GM21360 (cell line): Measurements from ENCODE around the gene KRTAP9-4.
"Not testable (repeated sequence)": the region's sequence is repeated elsewhere in the genome, so short reads cannot be mapped to it uniquely, and the experiment has no call there.

Experiments used
- ATAC-seq: cut with Tn5 transposase; IDR thresholded peaks from one replicate; pipeline ENCODE4 v1.9.1; 2021; ENCODE audit warnings: mild to moderate bottlenecking, moderate library complexity; ENCODE audit not compliant: unreplicated experiment

KRTAP9-4 gene

GRCh38 chr17:41264599-41264998 lies 15.1 kb downstream of the KRTAP9-4 start:
- ATAC-seq: no peak

GRCh38 chr17:41265078-41265477 lies 15.6 kb downstream of the KRTAP9-4 start, which contains the start of gene KRTAP9-6:
TSS of gene KRTAP9-6 (plus strand) at chr17:41265378. CDS start at chr17:41265378, 0 bp downstream.
- no peak for ATAC-seq

- ATAC-seq: no peak
Observed at GRCh38 chr17:41267711-41268110, 18.2 kb downstream of the KRTAP9-4 start.

- ATAC-seq: not testable (repeated sequence)
Observed at GRCh38 chr17:41271323-41271722, 21.8 kb downstream of the KRTAP9-4 start.

GRCh38 chr17:41271858-41272257 lies 22.4 kb downstream of the KRTAP9-4 start:
- ATAC-seq: no peak

GRCh38 chr17:41275648-41276190 lies 26.2 kb downstream of the KRTAP9-4 start, which contains the start of gene KRTAP9-7:
TSS of gene KRTAP9-7 (plus strand) at chr17:41275698. CDS start at chr17:41275698, 0 bp downstream.
- not testable (repeated sequence) for ATAC-seq

- no peak for ATAC-seq
Observed at GRCh38 chr17:41278176-41278955, 28.9 kb downstream of the KRTAP9-4 start.

- ATAC-seq: no peak
Observed at GRCh38 chr17:41284043-41284442, 34.6 kb downstream of the KRTAP9-4 start.

GRCh38 chr17:41284546-41284945 lies 35.1 kb downstream of the KRTAP9-4 start:
- no peak for ATAC-seq

GRCh38 chr17:41287050-41287449 lies 37.6 kb downstream of the KRTAP9-4 start:
- no peak for ATAC-seq

- ATAC-seq: no peak
Observed at GRCh38 chr17:41294016-41294415, 44.5 kb downstream of the KRTAP9-4 start.

GRCh38 chr17:41296846-41297245 lies 47.4 kb downstream of the KRTAP9-4 start:
- no peak for ATAC-seq

GRCh38 chr17:41298458-41299135 lies 49.1 kb downstream of the KRTAP9-4 start:
- no peak for ATAC-seq
